GM21786 (cell line): ENCODE results near the gene ANKS1B.
"Not testable (repeated sequence)": the region's sequence is repeated elsewhere in the genome, so short reads cannot be mapped to it uniquely, and the experiment has no call there.

ENCODE experiments used
- ATAC-seq: cut with Tn5 transposase; IDR thresholded peaks from one replicate; pipeline ENCODE4 v1.9.1; 2021; ENCODE audit not compliant: unreplicated experiment

The ANKS1B gene

GRCh38 chr12:99035803-99036202, 948.9 kb downstream of the ANKS1B start:
- no peak for ATAC-seq

GRCh38 chr12:99034201-99034600, 950.5 kb downstream of the ANKS1B start:
- ATAC-seq = not testable (repeated sequence)

GRCh38 chr12:99029511-99030271, 955.0 kb downstream of the ANKS1B start:
- no peak for ATAC-seq

GRCh38 chr12:99027461-99027860, 957.3 kb downstream of the ANKS1B start:
- peak; percentile 39 for ATAC-seq

- no peak for ATAC-seq
Observed at GRCh38 chr12:99027055-99027393, 957.7 kb downstream of the ANKS1B start.

GRCh38 chr12:99026332-99027054, 958.2 kb downstream of the ANKS1B start:
- ATAC-seq = peak; percentile 61

- no peak for ATAC-seq
Observed at GRCh38 chr12:99024870-99025269, 959.9 kb downstream of the ANKS1B start.

- ATAC-seq = no peak
Observed at GRCh38 chr12:99024191-99024590, 960.5 kb downstream of the ANKS1B start.

- ATAC-seq = no peak
Observed at GRCh38 chr12:99020871-99021270, 963.9 kb downstream of the ANKS1B start.

- no peak for ATAC-seq
Observed at GRCh38 chr12:99019798-99020197, 964.9 kb downstream of the ANKS1B start.

- no peak for ATAC-seq
Observed at GRCh38 chr12:99017971-99018370, 966.8 kb downstream of the ANKS1B start.

GRCh38 chr12:99009654-99010296, 975.0 kb downstream of the ANKS1B start:
- no peak for ATAC-seq

GRCh38 chr12:99005601-99006000, 979.1 kb downstream of the ANKS1B start:
- ATAC-seq = no peak

- ATAC-seq = no peak
Observed at GRCh38 chr12:99004799-99005466, 979.8 kb downstream of the ANKS1B start.

- no peak for ATAC-seq
Observed at GRCh38 chr12:99002731-99003130, 982.0 kb downstream of the ANKS1B start.

- no peak for ATAC-seq
Observed at GRCh38 chr12:99002156-99002555, 982.6 kb downstream of the ANKS1B start.

GRCh38 chr12:98999559-98999958, 985.2 kb downstream of the ANKS1B start:
- ATAC-seq = no peak

GRCh38 chr12:98998697-98999299, 985.9 kb downstream of the ANKS1B start:
- peak; percentile 87 for ATAC-seq

GRCh38 chr12:98997899-98998298, 986.8 kb downstream of the ANKS1B start:
- no peak for ATAC-seq

- no peak for ATAC-seq
Observed at GRCh38 chr12:98990648-98991047, 994.1 kb downstream of the ANKS1B start.

GRCh38 chr12:98985156-98985555, 999.6 kb downstream of the ANKS1B start:
- ATAC-seq = no peak
